ENCODE data around the gene GTF2H3.

The GTF2H3 gene

DNA sequence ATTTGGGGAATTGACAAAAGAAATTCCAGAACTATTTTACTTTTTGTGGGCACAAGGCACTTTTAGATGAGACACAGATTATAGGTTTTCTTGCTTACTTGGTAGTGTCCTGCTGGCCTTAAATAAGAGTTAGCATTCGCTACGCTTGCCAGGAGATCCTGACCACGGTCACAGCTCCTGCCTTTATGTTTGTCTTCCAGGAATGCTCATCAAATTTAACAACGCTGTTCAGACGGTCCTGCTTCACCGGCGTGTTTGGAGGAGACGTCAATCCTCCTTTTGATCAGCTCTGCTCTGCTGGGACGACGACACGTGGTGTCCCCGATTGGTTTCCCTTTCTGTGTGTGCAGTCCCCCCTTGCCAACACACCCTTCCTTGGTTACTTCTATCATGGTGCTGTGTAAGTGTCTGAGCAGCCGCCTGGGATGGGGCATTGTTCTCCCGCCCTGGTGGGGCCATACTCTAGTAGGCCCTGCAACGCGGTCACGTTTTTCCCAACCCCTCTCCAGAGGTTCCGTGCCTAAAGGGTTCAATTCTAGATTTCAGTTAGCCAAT, 53.1 kb downstream of the GTF2H3 start:
- no peak for DNase-seq (ENCODE audit: low spot score)
- TF ChIP-seq, protein P1, sequence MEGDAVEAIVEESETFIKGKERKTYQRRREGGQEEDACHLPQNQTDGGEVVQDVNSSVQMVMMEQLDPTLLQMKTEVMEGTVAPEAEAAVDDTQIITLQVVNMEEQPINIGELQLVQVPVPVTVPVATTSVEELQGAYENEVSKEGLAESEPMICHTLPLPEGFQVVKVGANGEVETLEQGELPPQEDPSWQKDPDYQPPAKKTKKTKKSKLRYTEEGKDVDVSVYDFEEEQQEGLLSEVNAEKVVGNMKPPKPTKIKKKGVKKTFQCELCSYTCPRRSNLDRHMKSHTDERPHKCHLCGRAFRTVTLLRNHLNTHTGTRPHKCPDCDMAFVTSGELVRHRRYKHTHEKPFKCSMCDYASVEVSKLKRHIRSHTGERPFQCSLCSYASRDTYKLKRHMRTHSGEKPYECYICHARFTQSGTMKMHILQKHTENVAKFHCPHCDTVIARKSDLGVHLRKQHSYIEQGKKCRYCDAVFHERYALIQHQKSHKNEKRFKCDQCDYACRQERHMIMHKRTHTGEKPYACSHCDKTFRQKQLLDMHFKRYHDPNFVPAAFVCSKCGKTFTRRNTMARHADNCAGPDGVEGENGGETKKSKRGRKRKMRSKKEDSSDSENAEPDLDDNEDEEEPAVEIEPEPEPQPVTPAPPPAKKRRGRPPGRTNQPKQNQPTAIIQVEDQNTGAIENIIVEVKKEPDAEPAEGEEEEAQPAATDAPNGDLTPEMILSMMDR (conservative IDR thresholded peaks at IDR 0.05; ENCODE audit: low read depth), result no peak
- ChIA-PET CTCF (no interaction called here), POLR2A (ENCODE audit: low non-redundant PET) (no interaction called here)
- H3K27ac ChIP-seq, result no peak overlapping the region

DNA sequence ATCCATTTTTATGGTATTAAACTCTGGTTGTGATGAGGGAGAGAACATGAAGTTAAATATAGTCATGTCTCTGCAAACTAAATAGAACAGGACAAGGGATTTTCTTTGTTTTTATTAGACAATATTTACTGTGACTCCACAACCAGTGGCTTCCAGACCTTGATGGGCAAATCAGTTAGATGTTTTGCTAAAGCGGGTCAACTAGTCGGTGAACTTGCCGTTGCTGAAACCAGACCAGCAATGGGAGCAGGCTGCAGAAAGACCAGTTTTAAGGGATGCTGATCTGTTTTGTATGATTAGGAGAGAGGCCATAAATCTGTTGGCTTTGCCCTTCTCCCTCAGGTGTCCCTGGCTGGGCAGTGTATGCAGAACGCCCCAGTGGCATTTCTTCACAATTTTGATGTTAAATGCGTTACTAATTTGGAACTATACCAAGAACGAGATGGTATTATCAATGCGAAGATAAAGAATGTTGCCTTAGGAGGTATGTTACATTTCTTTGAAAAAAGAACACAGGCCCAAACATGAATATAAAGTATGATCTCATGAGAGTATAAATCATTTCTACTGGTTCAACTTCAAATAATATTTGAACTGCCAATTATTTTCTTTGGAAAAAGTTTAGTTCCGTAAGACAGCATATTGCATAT, 56.7 kb downstream of the GTF2H3 start:
- TF ChIP-seq, protein P1 (conservative IDR thresholded peaks at IDR 0.05; ENCODE audit: low read depth), result no peak
- 0 out of 2 replicates have a peak overlapping the region, but pooled peaks have one; percentile 41 for H3K27ac ChIP-seq
- POLR2A ChIA-PET (ENCODE audit: low non-redundant PET), result no interaction called here
- CTCF ChIA-PET, result no interaction called here
- peak; percentile 55 for DNase-seq (ENCODE audit: low spot score)

DNA sequence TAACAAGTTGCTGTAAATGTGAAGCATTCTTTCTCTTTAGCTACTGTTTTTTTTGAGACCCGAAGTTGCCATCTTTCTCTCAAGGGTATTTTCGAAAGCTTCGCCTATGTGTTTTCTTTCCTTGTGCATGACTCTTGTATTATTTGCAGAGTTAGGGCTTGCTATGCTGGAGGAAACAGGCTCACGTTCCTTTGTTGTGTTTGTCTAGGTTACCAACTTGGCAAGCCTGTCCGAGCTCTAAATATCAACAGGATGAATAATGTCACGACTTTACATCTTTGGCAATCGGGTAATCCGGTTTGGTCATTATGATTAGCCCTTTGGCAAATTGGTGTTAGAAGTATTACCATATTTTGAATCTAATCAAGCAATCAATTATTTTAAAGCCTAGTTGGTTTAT, 62.6 kb downstream of the GTF2H3 start:
- ChIA-PET CTCF (interaction anchor here (0.6 kb wide), 1 partner anchor 30 kb away, joined by 3 read pairs; no protein-coding TSS in a partner anchor), POLR2A (ENCODE audit: low non-redundant PET) (no interaction called here)
- no peak for DNase-seq (ENCODE audit: low spot score)

DNA sequence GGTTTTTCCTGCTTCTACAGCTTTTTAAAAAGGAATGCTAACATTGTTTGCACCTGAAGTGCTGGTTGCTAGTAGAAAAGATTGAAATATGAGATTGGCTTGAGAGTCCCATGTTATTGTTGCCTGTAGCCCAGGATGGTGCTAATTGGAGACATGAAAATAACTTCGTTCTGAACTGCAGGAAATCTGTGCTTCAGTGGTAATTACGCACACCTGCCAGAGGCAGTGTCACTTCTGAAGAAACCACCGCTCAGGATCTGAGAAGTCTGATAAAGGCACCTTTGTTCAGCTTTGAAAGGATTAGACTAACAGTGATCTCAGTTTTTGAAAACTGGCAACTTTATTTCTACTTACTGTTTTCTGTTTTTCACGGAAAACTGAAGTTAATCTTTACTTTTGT, 63.0 kb downstream of the GTF2H3 start:
- ChIA-PET CTCF (interaction anchor here (0.6 to 0.8 kb wide), 2 partner anchors 31 to 412 kb away, joined by 3 to 4 read pairs; no protein-coding TSS in a partner anchor), POLR2A (ENCODE audit: low non-redundant PET) (no interaction called here)
- H3K27ac ChIP-seq, result no peak overlapping the region
- no peak for DNase-seq (ENCODE audit: low spot score)
- TF ChIP-seq, protein P1 (conservative IDR thresholded peaks at IDR 0.05; ENCODE audit: low read depth), result no peak

More for the DNA sequence above, 62.6 kb downstream of the GTF2H3 start:
- H3K27ac ChIP-seq, result no peak overlapping the region
- TF ChIP-seq, protein P1 (conservative IDR thresholded peaks at IDR 0.05; ENCODE audit: low read depth), result no peak

DNA sequence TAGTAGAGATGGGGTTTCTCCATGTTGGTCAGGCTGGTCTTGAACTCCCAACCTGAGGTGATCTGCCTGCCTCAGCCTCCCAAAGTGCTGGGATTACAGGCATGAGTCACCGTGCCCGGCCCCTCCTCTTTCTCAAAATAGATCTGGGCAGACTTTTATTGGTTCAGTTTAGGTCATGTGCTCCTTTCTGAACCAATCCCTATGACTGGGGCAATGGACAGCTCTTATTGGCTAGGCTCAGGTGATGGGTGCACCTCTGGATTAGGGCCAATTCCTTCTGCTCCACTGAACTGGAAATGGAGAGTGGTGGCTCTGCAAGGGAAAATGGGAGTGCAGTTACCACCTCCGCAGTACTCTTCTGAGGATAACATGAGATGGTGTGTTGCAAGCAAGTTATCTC, 72.3 kb downstream of the GTF2H3 start:
- TF ChIP-seq, protein P1 (conservative IDR thresholded peaks at IDR 0.05; ENCODE audit: low read depth), result no peak
- H3K27ac ChIP-seq, result no peak overlapping the region
- POLR2A ChIA-PET (ENCODE audit: low non-redundant PET), result no interaction called here
- CTCF ChIA-PET, result no interaction called here
- DNase-seq (ENCODE audit: low spot score), result no peak

DNA sequence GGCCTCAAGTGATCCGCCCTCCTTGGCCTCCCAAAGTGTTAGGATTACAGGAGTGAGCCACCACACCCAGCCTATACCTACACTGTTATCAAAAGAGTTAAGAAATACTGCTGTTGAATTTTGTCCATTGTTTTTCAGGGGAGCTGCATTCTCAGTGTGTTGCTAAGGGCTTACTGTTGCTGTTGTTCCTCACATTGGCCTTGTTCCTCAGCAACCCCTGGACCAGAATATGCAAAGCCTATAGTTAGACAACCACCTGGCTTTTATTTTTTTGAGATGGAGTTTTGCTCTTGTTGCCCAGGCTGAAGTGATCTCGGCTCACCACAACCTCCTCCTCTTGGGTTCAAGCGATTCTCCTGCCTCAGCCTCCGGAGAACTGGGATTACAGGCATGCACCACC, 73.8 kb downstream of the GTF2H3 start:
- TF ChIP-seq, protein P1 (conservative IDR thresholded peaks at IDR 0.05; ENCODE audit: low read depth), result no peak
- CTCF ChIA-PET, result no interaction called here
- POLR2A ChIA-PET (ENCODE audit: low non-redundant PET), result no interaction called here
- DNase-seq (ENCODE audit: low spot score), result no peak
- no peak overlapping the region for H3K27ac ChIP-seq
